ENCODE data around the gene MTMR1. TPM values are rescaled to one million over a fixed set of nuclear protein-coding genes. Genes with fewer than 3 reads are reported as not detected.

Gene MTMR1
- total RNA-seq, 4 donors from 2014 or later = 17.6 to 28.4 (median 24.6) TPM

DNA sequence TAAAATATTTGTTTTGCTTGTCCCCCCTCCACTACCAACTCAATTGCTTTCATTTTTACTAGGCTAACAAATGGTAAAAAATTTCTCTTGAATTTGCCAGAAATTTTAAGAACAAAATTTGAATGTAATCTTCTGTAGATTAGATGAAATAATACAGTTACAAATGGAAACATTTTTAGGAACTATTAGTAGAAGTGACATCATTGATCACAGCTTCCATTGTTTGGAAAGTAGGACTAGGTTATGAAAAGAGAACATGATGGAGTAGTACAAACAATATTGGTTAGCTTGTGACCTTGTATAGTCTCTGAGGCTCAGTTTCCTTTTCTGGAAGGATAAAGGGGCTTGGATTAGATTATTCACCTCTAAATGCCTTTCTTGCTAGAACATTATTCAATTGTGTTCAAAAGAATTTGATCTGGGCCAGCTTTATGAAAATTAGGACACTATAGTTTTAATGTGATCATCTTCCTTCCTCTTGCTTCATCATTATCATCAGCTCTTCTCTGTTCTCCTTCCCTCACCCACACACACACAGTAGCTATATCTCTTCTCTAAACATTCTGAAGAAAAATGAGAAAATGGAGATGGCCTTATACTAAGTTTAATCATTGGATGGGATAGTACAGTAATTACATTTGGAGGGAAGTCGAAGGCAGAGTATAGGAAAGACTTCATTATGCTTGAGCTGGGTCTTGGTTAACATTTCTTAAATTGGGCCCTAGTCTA, 9.9 kb downstream of the MTMR1 start:
- WGBS, 2 donors = 88 to 96% methylated on average over 1 of the region's 1 CpG
- intact Hi-C loops (cut with DNase I) = no loop called here
- H3K4me3 ChIP-seq (replicated peaks in 1 of 3) = no peak overlapping the region

DNA sequence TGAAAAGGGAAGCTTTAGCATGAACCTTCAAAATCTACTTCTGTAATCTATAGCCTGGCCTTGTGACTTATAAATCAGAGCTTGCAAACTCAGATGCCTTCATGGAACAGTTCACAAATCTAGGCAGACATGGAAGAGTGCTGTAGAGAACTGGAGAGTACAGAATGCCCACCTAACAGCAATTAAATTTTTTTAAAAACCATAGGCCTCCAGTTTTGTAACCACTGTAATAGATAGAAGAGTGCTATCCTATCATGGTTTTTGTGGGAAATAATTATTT, 10.4 kb downstream of the MTMR1 start:
- intact Hi-C loops (cut with DNase I) = no loop called here
- Histone ChIP-seq H3K4me1 (no peaks in the 10 kb centered on the region), H3K27me3 (no peaks in the 10 kb centered on the region), H3K27ac (no peak overlapping the region), H3K9me3 (no peaks in the 10 kb centered on the region), H3K36me3 (no peaks in the 10 kb centered on the region), H3K4me3 (replicated peaks in 1 of 3) (no peak overlapping the region)
- DNase-seq = no peak
- TF ChIP-seq, protein P1, sequence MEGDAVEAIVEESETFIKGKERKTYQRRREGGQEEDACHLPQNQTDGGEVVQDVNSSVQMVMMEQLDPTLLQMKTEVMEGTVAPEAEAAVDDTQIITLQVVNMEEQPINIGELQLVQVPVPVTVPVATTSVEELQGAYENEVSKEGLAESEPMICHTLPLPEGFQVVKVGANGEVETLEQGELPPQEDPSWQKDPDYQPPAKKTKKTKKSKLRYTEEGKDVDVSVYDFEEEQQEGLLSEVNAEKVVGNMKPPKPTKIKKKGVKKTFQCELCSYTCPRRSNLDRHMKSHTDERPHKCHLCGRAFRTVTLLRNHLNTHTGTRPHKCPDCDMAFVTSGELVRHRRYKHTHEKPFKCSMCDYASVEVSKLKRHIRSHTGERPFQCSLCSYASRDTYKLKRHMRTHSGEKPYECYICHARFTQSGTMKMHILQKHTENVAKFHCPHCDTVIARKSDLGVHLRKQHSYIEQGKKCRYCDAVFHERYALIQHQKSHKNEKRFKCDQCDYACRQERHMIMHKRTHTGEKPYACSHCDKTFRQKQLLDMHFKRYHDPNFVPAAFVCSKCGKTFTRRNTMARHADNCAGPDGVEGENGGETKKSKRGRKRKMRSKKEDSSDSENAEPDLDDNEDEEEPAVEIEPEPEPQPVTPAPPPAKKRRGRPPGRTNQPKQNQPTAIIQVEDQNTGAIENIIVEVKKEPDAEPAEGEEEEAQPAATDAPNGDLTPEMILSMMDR (IDR thresholded peaks at IDR 0.05) = no peak
- no peak for TF ChIP-seq POLR2A (IDR thresholded peaks at IDR 0.05)

More for the DNA sequence above, 9.9 kb downstream of the MTMR1 start:
- TF ChIP-seq, protein P1 (IDR thresholded peaks at IDR 0.05) = no peak
- TF ChIP-seq POLR2A (IDR thresholded peaks at IDR 0.05) = no peak
- H3K27ac ChIP-seq = no peak overlapping the region
- H3K36me3 ChIP-seq = no peaks in the 10 kb centered on the region
- H3K27me3 ChIP-seq = no peaks in the 10 kb centered on the region
- no peak for DNase-seq
- no peaks in the 10 kb centered on the region for H3K9me3 ChIP-seq
- H3K4me1 ChIP-seq = no peaks in the 10 kb centered on the region

DNA sequence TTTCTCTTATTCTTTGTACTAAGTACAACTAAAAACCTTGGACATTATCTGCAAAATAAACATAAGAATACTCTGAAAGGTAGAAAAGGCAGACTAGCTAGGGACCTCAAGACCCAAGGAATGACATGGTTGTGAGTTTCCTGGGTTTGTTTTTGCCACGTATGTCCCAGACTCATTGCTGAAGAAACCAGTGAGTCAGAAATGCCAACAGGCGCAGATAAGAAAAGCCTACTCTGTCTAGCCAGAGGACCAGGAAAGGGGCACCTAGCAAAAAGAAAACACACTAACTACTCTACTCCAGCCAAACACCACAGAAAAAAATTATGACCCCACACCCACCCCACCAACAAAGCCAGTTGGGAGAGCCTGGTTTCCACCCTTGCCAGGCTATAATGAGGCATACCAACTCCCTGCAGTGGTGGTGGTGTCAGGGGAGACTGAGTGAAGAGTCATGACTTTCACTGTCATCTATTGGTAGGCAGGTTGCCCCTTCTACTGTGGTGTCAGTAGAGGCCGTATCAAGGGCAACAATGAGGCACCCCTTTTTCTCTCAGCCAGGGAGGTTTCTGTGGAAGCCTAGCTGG, 10.9 kb downstream of the MTMR1 start:
- Histone ChIP-seq H3K27me3 (no peaks in the 10 kb centered on the region), H3K27ac (no peak overlapping the region), H3K4me3 (replicated peaks in 1 of 3) (no peak overlapping the region), H3K4me1 (no peaks in the 10 kb centered on the region), H3K9me3 (no peaks in the 10 kb centered on the region), H3K36me3 (no peaks in the 10 kb centered on the region)
- intact Hi-C loops (cut with DNase I) = no loop called here
- TF ChIP-seq POLR2A (IDR thresholded peaks at IDR 0.05) = no peak
- TF ChIP-seq, protein P1 (IDR thresholded peaks at IDR 0.05) = no peak
- WGBS, 2 donors = 58 to 62% methylated on average over 2 to 3 of the region's 3 CpGs
- no peak for DNase-seq

DNA sequence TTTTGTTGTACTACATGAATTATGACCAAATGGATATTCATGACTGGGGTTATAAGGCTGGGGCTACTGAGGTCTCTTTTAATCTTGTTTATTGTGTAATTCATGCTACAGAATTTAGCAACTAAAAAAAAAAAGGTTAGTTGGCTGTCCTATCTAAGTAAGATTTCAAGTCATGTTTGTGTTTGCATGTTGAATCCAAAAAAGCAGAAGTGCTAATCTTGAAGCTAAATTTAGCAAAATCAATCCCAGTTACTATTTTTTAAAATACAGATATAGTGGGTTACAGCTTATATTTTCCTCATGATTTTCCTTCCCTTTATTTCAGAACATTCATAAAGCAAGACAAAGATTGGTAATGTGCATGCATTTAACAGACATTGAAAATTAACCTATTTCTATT, 19.4 kb downstream of the MTMR1 start:
- no peak overlapping the region for H3K27ac ChIP-seq
- intact Hi-C loops (cut with DNase I) = no loop called here
- DNase-seq = no peak

DNA sequence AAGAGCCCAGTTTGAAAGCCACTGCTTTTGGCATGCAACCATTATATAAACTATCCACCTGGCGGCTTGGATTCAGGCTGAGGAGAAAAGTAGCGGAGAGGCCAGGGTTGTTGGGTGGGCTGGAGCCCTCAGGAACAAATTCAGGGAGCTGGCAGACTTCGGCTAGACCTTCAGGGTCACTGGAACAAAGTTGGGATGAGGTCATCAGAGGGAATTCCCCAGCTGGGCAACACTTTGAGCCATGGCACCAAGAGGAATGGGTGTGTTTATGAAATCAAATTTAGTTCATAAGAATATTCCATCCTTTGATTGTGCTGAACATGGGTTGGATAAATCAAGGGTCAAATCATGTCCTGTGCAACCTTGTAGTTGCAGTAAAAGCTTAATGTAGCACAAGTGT, 22.0 kb downstream of the MTMR1 start:
- Histone ChIP-seq H3K4me3 (replicated peaks in 1 of 3) (no peak overlapping the region), H3K4me1 (no peaks in the 10 kb centered on the region), H3K36me3 (no peaks in the 10 kb centered on the region), H3K27me3 (no peaks in the 10 kb centered on the region), H3K27ac (no peak overlapping the region), H3K9me3 (no peaks in the 10 kb centered on the region)
- DNase-seq = no peak
- intact Hi-C loops (cut with DNase I) = no loop called here
- whole genome bisulfite sequencing, 2 donors = 90 to 100% methylated on average over 1 to 3 of the region's 3 CpGs
- TF ChIP-seq, protein P1 (IDR thresholded peaks at IDR 0.05) = no peak
- no peak for TF ChIP-seq POLR2A (IDR thresholded peaks at IDR 0.05)

More for the DNA sequence above, 19.4 kb downstream of the MTMR1 start:
- Histone ChIP-seq H3K9me3 (no peaks in the 10 kb centered on the region), H3K4me1 (no peaks in the 10 kb centered on the region), H3K36me3 (no peaks in the 10 kb centered on the region), H3K27me3 (no peaks in the 10 kb centered on the region), H3K4me3 (replicated peaks in 1 of 3) (no peak overlapping the region)
- TF ChIP-seq, protein P1 (IDR thresholded peaks at IDR 0.05) = no peak
- TF ChIP-seq POLR2A (IDR thresholded peaks at IDR 0.05) = no peak
